HepG2 (cell line): ENCODE data around the gene GHR. TPM values are rescaled to one million over a fixed set of nuclear protein-coding genes. Genes with fewer than 3 reads are reported as not detected.

Experiments used
- ATAC-seq: fragments of 200-7000 bp; cut with Tn5 transposase; 3 replicates; pipeline ENCODE4 v1.9.1; 2020; ENCODE audit warnings: mild to moderate bottlenecking, moderate library complexity
- BruUV-seq: library from RNA; stranded (reverse); fragments of 400-500 nt; replicated peaks from 2 replicates; lab custom pipeline; 2021; lab: Mats Ljungman, UMichigan
- CTCF ChIA-PET: fragments of 300-600 bp; formaldehyde crosslinking; extraction: SDS; loops from one replicate; lab custom pipeline; 2021; ENCODE audit warnings: low total read pairs, inconsistent platforms, low intra/inter-chr PET ratio; lab: Yijun Ruan, JAX
- POLR2A ChIA-PET: fragments of 350-600 bp; sonication (Branson Sonifier 250); formaldehyde crosslinking; loops from one replicate; lab custom pipeline; 2020; ENCODE audit warnings: antibody characterized with exemption, inconsistent platforms; lab: Yijun Ruan, JAX
- DNase-seq: peaks from one replicate; pipeline ENCODE4 v3.0.0-alpha.2; 2015; ENCODE audit warnings: low spot score
- FAIRE-seq: peaks from 3 replicates; lab custom pipeline; 2011; peaks lifted over from hg19 to GRCh38; lab: Jason Lieb, UNC
- H2AFZ ChIP-seq: one replicate; pipeline ENCODE4 v1.6.1; 2011; ENCODE audit warnings: low read length, inconsistent platforms
- H3K27ac ChIP-seq: fragments of 300-600 bp; 3 replicates; pipeline ENCODE4 v1.8.0; 2011; ENCODE audit warnings: mixed run types, mild to moderate bottlenecking, mixed read lengths, low read length, inconsistent platforms; ENCODE audit not compliant: insufficient read depth; ENCODE audit errors: extremely low read length
- H3K27me3 ChIP-seq, 2 experiments: fragments of 200-600 bp in 1 of 2; 2 replicates in 1 of 2; 3 replicates in 1 of 2; pipeline versions ENCODE4 v1.6.0 to v1.8.0; 2011; ENCODE audit warnings: low read length in 2 of 2, mild to moderate bottlenecking in 2 of 2, moderate library complexity in 2 of 2, inconsistent platforms in 1 of 2; ENCODE audit not compliant: insufficient read depth in 2 of 2, control insufficient read depth in 1 of 2
- H3K36me3 ChIP-seq, 2 experiments: fragments of 200-600 bp in 1 of 2; replicated peaks in 1 of 2; 2 replicates in 1 of 2; 3 replicates in 1 of 2; pipeline versions ENCODE4 v1.5.1 to v1.8.0; 2011; ENCODE audit warnings: low read length in 2 of 2, inconsistent platforms in 1 of 2; ENCODE audit not compliant: insufficient read depth in 2 of 2, control insufficient read depth in 1 of 2
- H3K4me1 ChIP-seq: 2 replicates; pipeline ENCODE4 v1.5.1; 2012; ENCODE audit warnings: low read length, inconsistent platforms; ENCODE audit not compliant: insufficient read depth
- H3K4me2 ChIP-seq: 2 replicates; pipeline ENCODE4 v1.6.0; 2011; ENCODE audit warnings: low read depth, low read length, inconsistent platforms
- H3K4me3 ChIP-seq, 3 experiments: fragments of 200-600 bp in 1 of 3; sonication (generic), shearing (Covaris generic) in 1 of 3; replicated peaks in 1 of 3; 2 replicates each; pipeline ENCODE4 v1.5.1; 2011 to 2016; ENCODE audit warnings: low read length in 3 of 3, inconsistent platforms in 2 of 3, low read depth in 2 of 3, mild to moderate bottlenecking in 2 of 3, control low read depth in 1 of 3, mixed read lengths in 1 of 3; ENCODE audit not compliant: insufficient read depth in 1 of 3
- H3K79me2 ChIP-seq: one replicate; pipeline ENCODE4 v1.6.1; 2011; ENCODE audit warnings: low read length, inconsistent platforms; ENCODE audit not compliant: insufficient read depth
- H3K9ac ChIP-seq: 2 replicates; pipeline ENCODE4 v1.6.0; 2011; ENCODE audit warnings: mild to moderate bottlenecking, low read depth, low read length, inconsistent platforms; ENCODE audit not compliant: insufficient read depth
- H3K9me3 ChIP-seq: 2 replicates; pipeline ENCODE4 v1.5.1; 2012; ENCODE audit warnings: mild to moderate bottlenecking, low read length
- H4K20me1 ChIP-seq: 2 replicates; pipeline ENCODE4 v1.6.0; 2011; ENCODE audit warnings: inconsistent platforms, mild to moderate bottlenecking, low read length, moderate library complexity; ENCODE audit not compliant: insufficient read depth
- MAFF ChIP-seq: IDR thresholded peaks from 2 replicates; pipeline ENCODE4 v1.6.1; 2011; ENCODE audit warnings: low read depth, low read length, improper control_type of control experiment
- MAFK ChIP-seq, 2 experiments: IDR thresholded peaks in 1 of 2; conservative IDR thresholded peaks in 1 of 2; 2 replicates each; pipeline ENCODE4 v1.6.1; 2011; ENCODE audit warnings: improper control_type of control experiment in 2 of 2, low read length in 2 of 2
- MXD4 ChIP-seq: IDR thresholded peaks from 2 replicates; pipeline ENCODE4 v1.6.1; 2016; ENCODE audit warnings: mild to moderate bottlenecking, missing biosample characterization, missing genetic modification reagents
- NFATC3 ChIP-seq: sonication (generic); formaldehyde crosslinking; IDR thresholded peaks from 2 replicates; pipeline ENCODE4 v1.5.1; 2020; ENCODE audit warnings: mild to moderate bottlenecking, missing genetic modification reagents
- POLR2G ChIP-seq: fragments of 200-400 bp; formaldehyde crosslinking; IDR thresholded peaks from 2 replicates; pipeline ENCODE4 v1.6.1; 2018; ENCODE audit warnings: mild to moderate bottlenecking, low read depth, low read length, moderate library complexity
- SNAPC2 ChIP-seq: sonication (generic); formaldehyde crosslinking; IDR thresholded peaks from 2 replicates; pipeline ENCODE4 v1.8.1; 2022; ENCODE audit warnings: mild to moderate bottlenecking, missing genetic modification reagents
- SOX13 ChIP-seq, 3 experiments: fragments of 450-650 bp in 1 of 3; sonication (generic) in 1 of 3; formaldehyde crosslinking in 1 of 3; IDR thresholded peaks in 2 of 3; conservative IDR thresholded peaks in 1 of 3; 2 replicates each; pipeline versions ENCODE4 v1.5.0 to v1.6.1; 2016 to 2020; ENCODE audit warnings: antibody characterized with exemption in 1 of 3, mild to moderate bottlenecking in 1 of 3, missing compliant biosample characterization in 1 of 3, missing genetic modification reagents in 1 of 3, moderate library complexity in 1 of 3
- ZFP36L2 ChIP-seq: sonication (generic); formaldehyde crosslinking; IDR thresholded peaks from 2 replicates; pipeline ENCODE4 v1.4.0; 2020; ENCODE audit warnings: missing genetic modification reagents
- ZMYM4 ChIP-seq: sonication (generic); formaldehyde crosslinking; IDR thresholded peaks from 2 replicates; pipeline ENCODE4 v1.8.1; 2023; ENCODE audit warnings: mild to moderate bottlenecking, missing genetic modification reagents
- ZNF143 ChIP-seq: sonication (generic); formaldehyde crosslinking; IDR thresholded peaks from 2 replicates; pipeline ENCODE4 v1.4.0; 2020; ENCODE audit warnings: missing genetic modification reagents
- ZSCAN29 ChIP-seq: sonication (generic); formaldehyde crosslinking; conservative IDR thresholded peaks from 2 replicates; pipeline ENCODE4 v1.4.0; 2020; ENCODE audit warnings: mild to moderate bottlenecking, missing genetic modification reagents
- WGBS: methylation state at CpG from one replicate; pipeline ENCODE4 v1.1.6; 2017; ENCODE audit warnings: low lambda C conversion rate; 5-methylcytosine and 5-hydroxymethylcytosine counted together
- in situ Hi-C: cut with HindIII; loops from 2 replicates; pipeline ENCODE4 v1.10.0; 2017; ENCODE audit warnings: low pct_unique_long_range_greater_than_20kb; ENCODE audit not compliant: extremely low pct_ligation_motif_present
- intact Hi-C: fragments of 100-400 bp; cut with micrococcal nuclease; formaldehyde crosslinking; loops from one replicate; pipeline ENCODE4 v1.10.0; 2022; ENCODE audit not compliant: unreplicated experiment
- polyA plus RNA-seq, 8 experiments: library from polyadenylated mRNA; depleted of rRNA in 3 of 8; stranded (reverse) in 7 of 8; unstranded in 1 of 8; fragments of >200 nt; fragmentation: Illumina TruSeq in 4 of 8; extraction: Trizol in 4 of 8; gene quantifications; 2 replicates each; pipeline versions ENCODE4 v1.2.1 to v1.2.3, GENCODE V29; 2011 to 2016; ENCODE audit warnings: low read depth in 4 of 8, missing spikeins in 1 of 8, mixed read lengths in 1 of 8; ENCODE audit not compliant: insufficient read depth in 1 of 8
- total RNA-seq, 5 experiments: library from RNA; depleted of rRNA; stranded (reverse); fragments of >200 nt; fragmentation: Illumina TruSeq; extraction: Trizol; gene quantifications; 2 replicates each; pipeline ENCODE4 v1.2.3, GENCODE V29; 2016; ENCODE audit warnings: low read depth in 1 of 5
- TF ChIP-seq, protein P1 (sequence below): sonication (generic); formaldehyde crosslinking; IDR thresholded peaks from 2 replicates; pipeline ENCODE4 v1.5.1; 2020; ENCODE audit warnings: missing genetic modification reagents, mild to moderate bottlenecking, borderline replicate concordance
- TF ChIP-seq, protein P2 (sequence below): sonication (generic); formaldehyde crosslinking; IDR thresholded peaks from 2 replicates; pipeline ENCODE4 v1.9.0; 2021; ENCODE audit warnings: mild to moderate bottlenecking, missing genetic modification reagents

GHR gene
- total and polyA plus RNA-seq, 2 of the 13 experiments (the other 11 are each of a cell fraction or from before 2014, with no cell fraction given) = 0.07 TPM; not detected in 1

DNA sequence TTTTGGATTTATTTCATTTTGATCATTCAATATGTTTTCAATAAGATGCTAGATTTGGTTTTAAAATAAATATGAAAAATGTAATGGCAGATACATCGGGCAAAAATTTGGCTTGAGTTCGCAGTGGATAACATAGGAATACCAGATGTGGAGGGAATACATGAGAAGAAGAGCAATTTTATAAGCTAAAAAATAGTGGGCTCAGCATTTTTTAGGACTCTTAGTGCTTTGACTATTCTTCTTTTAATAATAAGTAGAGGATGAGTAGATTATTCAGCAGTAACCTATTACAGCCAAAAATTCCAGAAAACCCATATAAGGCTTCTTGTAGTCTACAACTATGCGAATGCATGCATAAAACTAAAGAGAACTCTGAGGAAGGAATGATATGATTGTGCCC lies 22.8 kb upstream of the GHR start:
- H3K4me3 ChIP-seq = no peak overlapping the region
- ChIA-PET CTCF (no interaction called here), POLR2A (no interaction called here)
- WGBS = 22% methylated on average over 3 of the region's 3 CpGs
- H3K4me2 ChIP-seq = no peak overlapping the region
- ATAC-seq (no peak), DNase-seq (no peak), FAIRE-seq (no peak)
- no peaks in the 10 kb centered on the region for H3K4me1 ChIP-seq
- no peak overlapping the region for H3K27ac ChIP-seq
- H3K79me2 ChIP-seq = no peaks in the 10 kb centered on the region
- no peaks in the 10 kb centered on the region for H3K36me3 ChIP-seq
- BruUV-seq = no TSS peak
- intact Hi-C loops = no loop called here
- no peak overlapping the region for H2AFZ ChIP-seq
- no peaks in the 10 kb centered on the region for H4K20me1 ChIP-seq
- in situ Hi-C loops = no loop called here
- H3K27me3 ChIP-seq = no peaks in the 10 kb centered on the region; a peak in 1 of 5 replicates
- no peaks in the 10 kb centered on the region for H3K9me3 ChIP-seq
- no peak overlapping the region for H3K9ac ChIP-seq
- TF ChIP-seq, protein P1, sequence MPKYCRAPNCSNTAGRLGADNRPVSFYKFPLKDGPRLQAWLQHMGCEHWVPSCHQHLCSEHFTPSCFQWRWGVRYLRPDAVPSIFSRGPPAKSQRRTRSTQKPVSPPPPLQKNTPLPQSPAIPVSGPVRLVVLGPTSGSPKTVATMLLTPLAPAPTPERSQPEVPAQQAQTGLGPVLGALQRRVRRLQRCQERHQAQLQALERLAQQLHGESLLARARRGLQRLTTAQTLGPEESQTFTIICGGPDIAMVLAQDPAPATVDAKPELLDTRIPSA (CRISPR knock-in tag) = no peak
- TF ChIP-seq MAFK (conservative IDR thresholded peaks at IDR 0.05 in 1 of 2, IDR thresholded peaks at IDR 0.05 in 1 of 2; ENCODE audit: low read length in 2 of 2) = peak; percentile 24 to 72; a peak in 2 of 4 replicates
- no peak for TF ChIP-seq ZMYM4 (CRISPR knock-in tag)
- TF ChIP-seq, protein P2, sequence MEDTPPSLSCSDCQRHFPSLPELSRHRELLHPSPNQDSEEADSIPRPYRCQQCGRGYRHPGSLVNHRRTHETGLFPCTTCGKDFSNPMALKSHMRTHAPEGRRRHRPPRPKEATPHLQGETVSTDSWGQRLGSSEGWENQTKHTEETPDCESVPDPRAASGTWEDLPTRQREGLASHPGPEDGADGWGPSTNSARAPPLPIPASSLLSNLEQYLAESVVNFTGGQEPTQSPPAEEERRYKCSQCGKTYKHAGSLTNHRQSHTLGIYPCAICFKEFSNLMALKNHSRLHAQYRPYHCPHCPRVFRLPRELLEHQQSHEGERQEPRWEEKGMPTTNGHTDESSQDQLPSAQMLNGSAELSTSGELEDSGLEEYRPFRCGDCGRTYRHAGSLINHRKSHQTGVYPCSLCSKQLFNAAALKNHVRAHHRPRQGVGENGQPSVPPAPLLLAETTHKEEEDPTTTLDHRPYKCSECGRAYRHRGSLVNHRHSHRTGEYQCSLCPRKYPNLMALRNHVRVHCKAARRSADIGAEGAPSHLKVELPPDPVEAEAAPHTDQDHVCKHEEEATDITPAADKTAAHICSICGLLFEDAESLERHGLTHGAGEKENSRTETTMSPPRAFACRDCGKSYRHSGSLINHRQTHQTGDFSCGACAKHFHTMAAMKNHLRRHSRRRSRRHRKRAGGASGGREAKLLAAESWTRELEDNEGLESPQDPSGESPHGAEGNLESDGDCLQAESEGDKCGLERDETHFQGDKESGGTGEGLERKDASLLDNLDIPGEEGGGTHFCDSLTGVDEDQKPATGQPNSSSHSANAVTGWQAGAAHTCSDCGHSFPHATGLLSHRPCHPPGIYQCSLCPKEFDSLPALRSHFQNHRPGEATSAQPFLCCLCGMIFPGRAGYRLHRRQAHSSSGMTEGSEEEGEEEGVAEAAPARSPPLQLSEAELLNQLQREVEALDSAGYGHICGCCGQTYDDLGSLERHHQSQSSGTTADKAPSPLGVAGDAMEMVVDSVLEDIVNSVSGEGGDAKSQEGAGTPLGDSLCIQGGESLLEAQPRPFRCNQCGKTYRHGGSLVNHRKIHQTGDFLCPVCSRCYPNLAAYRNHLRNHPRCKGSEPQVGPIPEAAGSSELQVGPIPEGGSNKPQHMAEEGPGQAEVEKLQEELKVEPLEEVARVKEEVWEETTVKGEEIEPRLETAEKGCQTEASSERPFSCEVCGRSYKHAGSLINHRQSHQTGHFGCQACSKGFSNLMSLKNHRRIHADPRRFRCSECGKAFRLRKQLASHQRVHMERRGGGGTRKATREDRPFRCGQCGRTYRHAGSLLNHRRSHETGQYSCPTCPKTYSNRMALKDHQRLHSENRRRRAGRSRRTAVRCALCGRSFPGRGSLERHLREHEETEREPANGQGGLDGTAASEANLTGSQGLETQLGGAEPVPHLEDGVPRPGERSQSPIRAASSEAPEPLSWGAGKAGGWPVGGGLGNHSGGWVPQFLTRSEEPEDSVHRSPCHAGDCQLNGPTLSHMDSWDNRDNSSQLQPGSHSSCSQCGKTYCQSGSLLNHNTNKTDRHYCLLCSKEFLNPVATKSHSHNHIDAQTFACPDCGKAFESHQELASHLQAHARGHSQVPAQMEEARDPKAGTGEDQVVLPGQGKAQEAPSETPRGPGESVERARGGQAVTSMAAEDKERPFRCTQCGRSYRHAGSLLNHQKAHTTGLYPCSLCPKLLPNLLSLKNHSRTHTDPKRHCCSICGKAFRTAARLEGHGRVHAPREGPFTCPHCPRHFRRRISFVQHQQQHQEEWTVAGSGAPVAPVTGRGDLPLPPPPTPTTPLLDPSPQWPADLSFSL (CRISPR knock-in tag) = no peak
- TF ChIP-seq ZSCAN29 (CRISPR knock-in tag) = no peak
- TF ChIP-seq ZFP36L2 (CRISPR knock-in tag) = no peak
- TF ChIP-seq MAFF = peak; percentile 68
- TF ChIP-seq SOX13 (IDR thresholded peaks at IDR 0.05) = no peak
- no peak for TF ChIP-seq SOX13 (CRISPR knock-in tag; conservative IDR thresholded peaks at IDR 0.05 in 1 of 2, IDR thresholded peaks at IDR 0.05 in 1 of 2)
- no peak for TF ChIP-seq NFATC3 (CRISPR knock-in tag)
- no peak for TF ChIP-seq ZNF143 (CRISPR knock-in tag)
- no peak for TF ChIP-seq MXD4 (CRISPR knock-in tag)
- TF ChIP-seq POLR2G = no peak
- TF ChIP-seq SNAPC2 (CRISPR knock-in tag) = no peak
